Activated CD4-positive, alpha-beta T cell treated with anti-CD3 and anti-CD28 coated beads, Interleukin-2, amount 50 U/mL, for 48 hours (primary cell): ENCODE results near the gene CABP2.
"Not testable (repeated sequence)": the region's sequence is repeated elsewhere in the genome, so short reads cannot be mapped to it uniquely, and the experiment has no call there.

Source experiments
- DNase-seq, 2 experiments: peaks; one replicate each; pipeline ENCODE4 v3.0.0-alpha.2; 2020

CABP2 gene

DNA sequence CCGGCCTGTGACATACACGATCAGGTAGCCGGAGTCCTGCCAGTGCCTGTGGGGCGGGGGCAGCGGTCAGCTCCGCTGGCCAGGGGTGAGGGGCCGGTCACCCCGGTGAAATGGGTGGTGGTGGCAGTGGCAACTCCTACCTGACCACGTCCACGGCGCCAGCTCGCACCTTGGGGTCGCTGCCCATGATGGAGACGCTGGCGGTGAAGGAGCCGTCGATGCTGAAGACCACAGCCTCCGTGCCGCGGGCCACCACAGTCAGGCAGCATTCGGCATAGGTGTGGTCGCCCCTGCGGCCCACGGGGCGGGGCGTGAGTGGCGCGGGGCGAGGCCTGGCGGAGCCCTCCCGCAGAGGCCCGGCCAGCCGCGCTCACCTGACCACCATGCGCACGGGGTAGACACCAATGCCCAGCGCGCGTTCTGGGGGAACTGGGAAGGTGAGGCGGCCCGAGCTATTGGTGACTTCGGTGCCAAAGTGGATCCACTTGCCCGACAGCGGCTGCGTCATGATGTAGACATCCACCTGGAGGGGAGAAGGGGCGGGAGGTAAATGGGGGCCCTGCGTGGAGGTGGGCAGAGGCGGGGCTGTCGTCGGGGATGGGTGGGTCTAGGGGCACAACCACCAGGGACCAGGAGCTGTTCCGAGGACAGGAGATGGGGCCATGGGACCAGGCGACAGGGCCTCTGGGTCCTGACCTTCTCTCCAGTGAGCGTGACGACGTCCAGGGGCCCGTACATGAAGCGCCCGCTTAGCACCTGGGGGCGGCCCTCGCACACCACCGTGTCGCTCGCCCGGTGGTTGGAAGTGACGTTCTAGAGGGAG is 29.5 kb downstream of the CABP2 start:
- DNase-seq, result no peak

DNA sequence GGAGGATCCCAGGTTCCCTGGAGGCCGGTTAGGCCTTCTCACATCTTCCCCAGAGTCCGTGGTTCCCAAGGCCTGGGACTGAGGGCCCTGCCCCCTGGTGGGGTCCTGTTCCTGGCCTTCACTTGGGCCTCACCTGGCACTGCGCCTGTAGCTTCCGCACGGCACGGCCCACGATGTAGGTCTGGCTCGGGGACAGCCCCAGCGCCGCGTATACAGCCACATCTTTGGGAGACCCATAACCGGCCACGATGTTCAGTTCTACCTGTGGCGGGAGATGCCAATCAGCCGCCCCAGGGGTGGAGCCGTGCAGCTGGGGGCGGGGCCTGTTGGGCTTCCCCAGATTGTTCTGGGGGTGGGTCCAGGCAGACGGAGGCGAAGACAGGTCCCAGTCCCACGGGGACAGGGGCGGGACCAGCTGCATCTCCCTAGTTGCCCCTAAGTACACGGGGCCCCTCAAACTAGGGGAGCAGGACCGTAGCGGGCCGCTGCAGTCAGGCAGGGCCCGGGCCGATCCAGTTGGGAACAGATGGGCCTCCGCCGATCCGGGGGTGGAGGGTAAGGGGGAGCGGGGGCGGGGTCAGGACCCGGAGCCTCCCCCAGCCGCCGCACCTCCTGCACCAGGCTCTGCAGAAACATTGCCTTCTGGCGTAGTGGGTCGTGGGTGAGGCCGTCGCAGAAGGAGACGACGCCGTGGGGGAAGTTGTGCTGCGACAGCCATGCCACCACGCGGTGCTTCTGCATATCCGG is 30.3 kb downstream of the CABP2 start:
- DNase-seq, result peak in 1 of 2 experiments; percentile 50

GRCh38 chr11:67492069-67492727 is 31.0 kb downstream of the CABP2 start:
- DNase-seq, result no peak

- no peak for DNase-seq
Measured at GRCh38 chr11:67491276-67492068, 31.8 kb downstream of the CABP2 start.

- DNase-seq, result no peak
Measured at GRCh38 chr11:67490727-67491065, 32.5 kb downstream of the CABP2 start.

- DNase-seq, result no peak
Measured at GRCh38 chr11:67489885-67490726, 33.1 kb downstream of the CABP2 start.

DNA sequence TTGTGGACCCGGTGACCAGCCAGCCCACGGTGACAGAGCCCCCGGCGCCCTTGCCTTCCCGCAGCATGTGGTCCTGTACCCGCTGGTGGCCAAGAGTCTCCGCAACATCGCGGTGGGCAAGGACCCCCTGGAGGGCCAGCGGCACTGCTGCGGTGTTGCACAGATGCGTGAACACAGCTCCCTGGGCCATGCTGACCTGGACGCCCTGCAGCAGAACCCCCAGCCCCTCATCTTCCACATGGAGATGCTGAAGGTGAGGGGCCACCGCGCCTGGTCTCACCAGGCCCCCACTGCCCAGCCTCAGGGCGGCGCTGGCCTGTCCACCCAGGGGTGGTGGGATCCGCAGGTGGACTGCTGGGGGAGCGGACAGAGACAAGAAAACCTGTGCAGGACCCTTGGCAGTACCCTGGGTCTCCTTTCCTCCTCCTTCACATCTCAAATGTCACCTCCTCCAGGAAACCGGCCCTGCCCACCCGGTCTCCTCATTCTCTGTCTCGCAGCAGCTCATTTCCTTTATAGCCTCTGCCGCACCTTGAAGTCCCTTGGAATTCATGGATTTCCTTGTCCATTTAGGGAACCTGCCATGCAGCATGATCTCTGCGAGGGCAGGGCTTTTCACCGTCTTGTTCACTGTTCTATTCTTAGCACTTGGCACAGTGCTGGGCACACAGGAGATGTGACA is 33.9 kb downstream of the CABP2 start:
- no peak for DNase-seq

DNA sequence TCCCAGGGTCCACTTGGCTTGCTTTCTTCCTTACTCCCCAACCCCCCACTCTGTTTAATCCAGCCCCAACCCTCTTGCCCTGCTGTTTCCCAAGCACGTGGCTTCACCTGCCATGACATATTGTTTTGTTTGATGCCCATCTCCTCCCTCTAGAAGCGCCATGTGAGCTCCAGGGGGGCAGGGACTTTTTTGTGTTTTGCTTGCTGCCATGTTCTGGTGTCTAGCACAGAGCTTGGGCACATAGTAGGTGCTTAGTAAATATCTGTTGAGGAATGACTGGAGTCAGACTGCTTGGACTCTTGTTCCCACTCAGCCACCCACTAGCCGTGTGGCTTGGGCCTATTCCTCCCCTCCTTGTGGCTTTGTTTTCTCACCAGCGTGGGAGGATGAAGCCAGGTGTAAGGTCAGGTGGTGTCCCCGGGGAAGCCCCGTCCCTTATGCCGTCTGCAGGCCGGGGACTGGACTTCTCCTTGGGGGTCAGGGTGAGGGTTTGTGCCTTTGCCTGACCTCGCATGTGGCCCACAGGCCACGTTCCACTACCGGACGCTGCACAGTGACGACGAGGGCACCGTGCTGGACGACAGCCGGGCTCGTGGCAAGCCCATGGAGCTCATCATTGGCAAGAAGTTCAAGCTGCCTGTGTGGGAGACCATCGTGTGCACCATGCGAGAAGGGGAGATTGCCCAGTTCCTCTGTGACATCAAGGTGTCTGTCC is 36.6 kb downstream of the CABP2 start:
- DNase-seq, result peak; percentile 66 to 76

GRCh38 chr11:67485873-67486361 is 37.3 kb downstream of the CABP2 start:
- DNase-seq, result peak; percentile 71 to 80

GRCh38 chr11:67484847-67485311 is 38.4 kb downstream of the CABP2 start:
- peak; percentile 81 to 86 for DNase-seq

GRCh38 chr11:67483831-67484665 is 39.2 kb downstream of the CABP2 start:
- DNase-seq, result peak; percentile 49 to 50

- peak; percentile 97 to 98 for DNase-seq
Measured at GRCh38 chr11:67482827-67483798, 40.1 kb downstream of the CABP2 start, which contains the start of gene AIP. TSS of gene AIP (plus strand) at chr11:67483026. CDS start at chr11:67483159, 133 bp downstream.

GRCh38 chr11:67482275-67482826 is 40.9 kb downstream of the CABP2 start:
- DNase-seq, result no peak

DNA sequence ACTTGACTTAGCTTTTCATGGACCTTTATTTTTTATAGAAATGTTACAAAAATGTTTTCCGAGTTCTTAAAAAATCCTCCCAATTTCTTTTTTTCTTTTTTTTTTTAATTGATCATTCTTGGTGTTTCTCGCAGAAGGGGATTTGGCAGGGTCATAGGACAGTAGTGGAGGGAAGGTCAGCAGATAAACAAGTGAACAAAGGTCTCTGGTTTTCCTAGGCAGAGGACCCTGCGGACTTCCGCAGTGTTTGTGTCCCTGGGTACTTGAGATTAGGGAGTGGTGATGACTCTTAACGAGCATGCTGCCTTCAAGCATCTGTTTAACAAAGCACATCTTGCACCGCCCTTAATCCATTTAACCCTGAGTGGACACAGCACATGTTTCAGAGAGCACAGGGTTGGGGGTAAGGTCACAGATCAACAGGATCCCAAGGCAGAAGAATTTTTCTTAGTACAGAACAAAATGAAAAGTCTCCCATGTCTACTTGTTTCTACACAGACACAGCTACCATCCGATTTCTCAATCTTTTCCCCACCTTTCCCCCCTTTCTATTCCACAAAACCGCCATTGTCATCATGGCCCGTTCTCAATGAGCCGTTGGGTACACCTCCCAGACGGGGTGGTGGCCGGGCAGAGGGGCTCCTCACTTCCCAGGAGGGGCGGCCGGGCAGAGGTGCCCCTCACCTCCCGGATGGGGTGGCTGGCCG is 45.7 kb downstream of the CABP2 start:
- DNase-seq, result not testable (repeated sequence)

GRCh38 chr11:67476692-67477091 is 46.6 kb downstream of the CABP2 start:
- not testable (repeated sequence) for DNase-seq

- DNase-seq, result no peak
Measured at GRCh38 chr11:67472882-67473281, 50.4 kb downstream of the CABP2 start.
